GM18868 (cell line): ENCODE data around the gene TLE4.
"Not testable (repeated sequence)": the region's sequence is repeated elsewhere in the genome, so short reads cannot be mapped to it uniquely, and the experiment has no call there.

Source experiments
- ATAC-seq: cut with Tn5 transposase; IDR thresholded peaks from one replicate; pipeline ENCODE4 v1.9.1; 2021; ENCODE audit warnings: mild to moderate bottlenecking, moderate library complexity; ENCODE audit not compliant: unreplicated experiment

The TLE4 gene

GRCh38 chr9:79571309-79572031 is at the start of gene TLE4:
TSS of gene TLE4 (plus strand) at chr9:79571965. CDS start at chr9:79572791, 826 bp downstream.
- peak; percentile 82 for ATAC-seq

- ATAC-seq, result no peak
Observed at GRCh38 chr9:79522793-79523192, 49.0 kb upstream of the TLE4 start.

GRCh38 chr9:79524266-79524665 is 47.5 kb upstream of the TLE4 start:
- ATAC-seq, result no peak

GRCh38 chr9:79526149-79526672 is 45.6 kb upstream of the TLE4 start:
- peak; percentile 68 for ATAC-seq

- no peak for ATAC-seq
Observed at GRCh38 chr9:79535534-79535933, 36.2 kb upstream of the TLE4 start.

GRCh38 chr9:79537838-79538237 is 33.9 kb upstream of the TLE4 start:
- no peak for ATAC-seq

GRCh38 chr9:79542735-79543620 is 28.8 kb upstream of the TLE4 start:
- ATAC-seq, result no peak

- ATAC-seq, result not testable (repeated sequence)
Observed at GRCh38 chr9:79544375-79544774, 27.4 kb upstream of the TLE4 start.

- ATAC-seq, result no peak
Observed at GRCh38 chr9:79551586-79551985, 20.2 kb upstream of the TLE4 start.

- ATAC-seq, result no peak
Observed at GRCh38 chr9:79551994-79552393, 19.8 kb upstream of the TLE4 start.

- ATAC-seq, result no peak
Observed at GRCh38 chr9:79555474-79556089, 16.2 kb upstream of the TLE4 start.

GRCh38 chr9:79559495-79560181 is 12.1 kb upstream of the TLE4 start:
- ATAC-seq, result no peak

GRCh38 chr9:79562749-79563386 is 8.9 kb upstream of the TLE4 start:
- ATAC-seq, result no peak

- no peak for ATAC-seq
Observed at GRCh38 chr9:79564105-79564504, 7.7 kb upstream of the TLE4 start.

- peak; percentile 89 for ATAC-seq
Observed at GRCh38 chr9:79565245-79565644, 6.5 kb upstream of the TLE4 start.

- no peak for ATAC-seq
Observed at GRCh38 chr9:79567671-79568098, 4.1 kb upstream of the TLE4 start.

- no peak for ATAC-seq
Observed at GRCh38 chr9:79568337-79569101, 3.2 kb upstream of the TLE4 start.

GRCh38 chr9:79569814-79570447 is 1.8 kb upstream of the TLE4 start:
- no peak for ATAC-seq
